Omental fat pad (tissue), 4 donors: ENCODE measurements around the gene SIL1. TPM values are rescaled to one million over a fixed set of nuclear protein-coding genes. Genes with fewer than 3 reads are reported as not detected.
A peak's percentile ranks its signal among the peaks of the same experiment; 100 is the strongest.

Source experiments
- ATAC-seq: fragments of 150-250 bp; one replicate; pipeline ENCODE4 v1.9.1; 2016; ENCODE audit warnings: mild to moderate bottlenecking, moderate library complexity; ENCODE audit not compliant: low FRiP score
- DNase-seq: peaks from one replicate; pipeline ENCODE4 v3.0.0-alpha.2; 2019; ENCODE audit warnings: low spot score
- total RNA-seq, 4 donors: library from RNA; depleted of rRNA; stranded (reverse); fragments of >200 nt; gene quantifications; one replicate each; pipeline ENCODE4 v1.1.0, GENCODE V29; 2016
- TF ChIP-seq, protein P1 (sequence below), 3 donors: fragments of 450-650 bp; IDR thresholded peaks; one replicate each; pipeline ENCODE4 v1.5.1; 2016 to 2017; ENCODE audit warnings: antibody characterized with exemption in 3 of 3, mild to moderate bottlenecking in 3 of 3, moderate library complexity in 2 of 3

SIL1 gene
- total RNA-seq, 4 donors from 2014 or later: 34.7 to 66.0 (median 38.9) TPM

DNA sequence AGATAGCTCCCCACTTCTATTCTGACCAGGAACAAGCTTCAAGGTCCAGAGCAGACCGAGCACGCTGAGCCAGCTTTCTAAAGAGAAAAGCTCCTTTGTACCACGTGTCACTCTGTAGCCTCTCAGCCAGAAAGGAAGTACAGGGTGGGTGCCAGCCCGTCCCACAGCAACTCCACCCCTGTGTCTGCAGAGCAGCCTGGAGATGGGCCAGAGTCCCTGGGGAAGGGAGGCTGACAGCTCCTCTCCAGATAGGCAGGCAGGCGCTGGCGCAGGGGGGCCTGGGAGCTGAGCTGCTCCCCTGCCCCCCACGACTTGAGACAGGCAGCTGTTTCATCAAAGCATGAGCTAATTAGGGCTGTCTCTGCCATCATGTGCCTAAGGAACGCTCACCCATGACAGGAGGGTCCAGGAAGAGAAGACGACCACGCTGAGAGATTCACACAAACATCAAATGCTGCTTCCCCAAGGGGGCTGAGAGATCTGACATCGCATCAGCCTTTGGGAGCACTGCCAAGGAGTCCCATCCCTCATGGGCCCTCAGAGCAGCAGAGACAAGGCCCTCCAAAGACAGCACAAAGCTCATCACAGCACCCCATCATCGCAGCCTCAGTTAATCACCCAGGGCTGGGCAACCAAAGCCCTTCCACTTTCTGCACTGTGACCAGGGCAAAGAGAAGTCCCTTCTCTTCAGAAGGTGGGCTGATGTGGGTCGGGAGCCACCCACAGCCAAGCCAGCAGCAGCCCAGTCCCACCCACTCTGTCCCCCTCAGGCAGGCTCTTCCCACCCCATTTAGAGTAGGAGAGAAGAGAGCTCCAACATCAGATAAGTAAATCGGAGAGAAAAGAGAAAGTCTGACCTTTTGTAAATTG is 244.5 kb downstream of the SIL1 start:
- TF ChIP-seq, protein P1, sequence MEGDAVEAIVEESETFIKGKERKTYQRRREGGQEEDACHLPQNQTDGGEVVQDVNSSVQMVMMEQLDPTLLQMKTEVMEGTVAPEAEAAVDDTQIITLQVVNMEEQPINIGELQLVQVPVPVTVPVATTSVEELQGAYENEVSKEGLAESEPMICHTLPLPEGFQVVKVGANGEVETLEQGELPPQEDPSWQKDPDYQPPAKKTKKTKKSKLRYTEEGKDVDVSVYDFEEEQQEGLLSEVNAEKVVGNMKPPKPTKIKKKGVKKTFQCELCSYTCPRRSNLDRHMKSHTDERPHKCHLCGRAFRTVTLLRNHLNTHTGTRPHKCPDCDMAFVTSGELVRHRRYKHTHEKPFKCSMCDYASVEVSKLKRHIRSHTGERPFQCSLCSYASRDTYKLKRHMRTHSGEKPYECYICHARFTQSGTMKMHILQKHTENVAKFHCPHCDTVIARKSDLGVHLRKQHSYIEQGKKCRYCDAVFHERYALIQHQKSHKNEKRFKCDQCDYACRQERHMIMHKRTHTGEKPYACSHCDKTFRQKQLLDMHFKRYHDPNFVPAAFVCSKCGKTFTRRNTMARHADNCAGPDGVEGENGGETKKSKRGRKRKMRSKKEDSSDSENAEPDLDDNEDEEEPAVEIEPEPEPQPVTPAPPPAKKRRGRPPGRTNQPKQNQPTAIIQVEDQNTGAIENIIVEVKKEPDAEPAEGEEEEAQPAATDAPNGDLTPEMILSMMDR (IDR thresholded peaks at IDR 0.05): no peak
- ATAC-seq: peak; percentile 72
- no peak for DNase-seq

DNA sequence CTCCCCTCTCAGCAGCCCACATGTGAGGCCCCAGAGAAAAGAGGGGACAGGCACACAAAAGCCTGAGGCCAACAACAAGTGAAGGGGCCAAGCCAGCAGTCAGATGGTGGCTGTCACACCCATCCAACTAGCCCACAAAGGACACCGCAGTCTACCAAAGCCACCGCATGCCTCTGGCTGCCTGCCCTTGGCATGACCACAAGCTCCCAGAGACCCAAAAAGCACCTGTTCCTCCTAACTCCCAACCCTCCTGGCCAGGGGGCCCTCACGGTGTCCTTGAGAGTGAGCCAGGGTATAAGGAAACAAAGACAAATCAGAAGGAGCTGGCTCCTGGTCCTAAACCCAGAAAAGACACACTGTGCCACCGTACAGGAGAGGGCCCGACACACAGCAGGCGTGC is 245.2 kb downstream of the SIL1 start:
- TF ChIP-seq, protein P1 (IDR thresholded peaks at IDR 0.05): no peak
- ATAC-seq (no peak), DNase-seq (no peak)

DNA sequence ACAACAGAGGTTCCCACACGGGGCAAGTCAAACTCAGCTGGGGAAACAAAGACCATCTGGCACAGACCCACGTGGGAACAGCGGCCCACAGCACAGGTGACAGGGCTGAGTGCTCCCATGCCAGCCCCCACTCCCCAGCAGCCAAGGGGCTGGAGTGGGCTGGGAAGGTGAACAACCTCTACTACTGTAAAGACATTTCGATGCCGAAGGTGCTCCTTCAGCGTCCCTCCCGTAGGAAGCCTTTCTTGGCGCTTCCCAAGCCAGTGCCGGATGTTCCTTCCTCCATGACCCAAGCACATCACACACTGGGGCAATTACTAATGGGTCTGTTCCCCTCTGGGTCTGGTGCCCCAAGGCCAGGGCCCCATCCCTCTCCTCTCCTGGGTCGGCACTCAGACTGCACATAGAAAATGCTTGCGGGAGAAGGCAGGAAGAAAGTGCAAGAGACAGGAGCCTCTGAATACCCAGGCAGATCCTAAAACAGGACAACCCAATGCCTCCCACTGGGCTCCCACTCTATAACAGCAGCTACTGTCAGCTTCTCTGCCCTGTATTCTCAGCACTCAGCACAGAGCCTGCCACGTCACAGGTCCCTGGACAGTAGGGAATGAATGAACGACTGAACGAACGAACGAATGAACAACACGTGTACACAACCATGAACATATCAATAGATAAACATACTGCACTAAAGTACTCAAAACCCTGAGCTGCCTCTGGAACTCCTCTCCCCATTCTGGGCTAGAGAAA is 246.0 kb downstream of the SIL1 start:
- DNase-seq (no peak), ATAC-seq (no peak)
- TF ChIP-seq, protein P1 (IDR thresholded peaks at IDR 0.05): no peak

GRCh38 chr5:138951091-138951985 is 246.8 kb downstream of the SIL1 start:
- DNase-seq: no peak

GRCh38 chr5:138950421-138951031 is 247.6 kb downstream of the SIL1 start:
- no peak for ATAC-seq

More at GRCh38 chr5:138951091-138951985, 246.8 kb downstream of the SIL1 start:
- TF ChIP-seq, protein P1 (IDR thresholded peaks at IDR 0.05): no peak
- ATAC-seq: no peak

GRCh38 chr5:138949988-138950387 is 248.2 kb downstream of the SIL1 start:
- no peak for DNase-seq
- TF ChIP-seq, protein P1 (IDR thresholded peaks at IDR 0.05): no peak
- no peak for ATAC-seq

More at GRCh38 chr5:138950421-138951031, 247.6 kb downstream of the SIL1 start:
- DNase-seq: no peak
- TF ChIP-seq, protein P1 (IDR thresholded peaks at IDR 0.05): no peak
